CD4-positive, alpha-beta T cell treated with Interleukin-2 at 100 ng/mL for 4 hours (primary cell): Measurements from ENCODE around the gene RAPGEFL1.
"Not testable (repeated sequence)": the region's sequence is repeated elsewhere in the genome, so short reads cannot be mapped to it uniquely, and the experiment has no call there.

Experiments used
- DNase-seq: peaks from one replicate; pipeline ENCODE4 v3.0.0-alpha.2; 2020; ENCODE audit warnings: low spot score

The RAPGEFL1 gene

DNA sequence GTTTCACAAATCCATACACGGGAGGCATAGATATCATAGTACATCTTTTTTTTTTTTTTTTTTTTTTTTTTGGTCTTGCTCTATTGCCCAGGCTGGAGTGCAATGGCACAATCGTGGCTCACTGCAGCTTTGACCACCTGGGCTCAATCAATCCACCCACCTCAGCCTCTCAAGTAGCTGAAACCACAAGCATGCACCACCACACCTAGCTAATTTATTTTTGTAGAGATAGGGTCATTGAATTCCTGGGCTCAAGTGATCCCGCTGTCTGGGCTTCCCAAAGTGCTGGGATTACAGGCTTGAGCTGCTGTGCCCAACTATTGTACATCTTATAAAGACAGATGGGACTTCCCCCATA lies 3.5 kb upstream of the RAPGEFL1 start:
- no peak for DNase-seq

DNA sequence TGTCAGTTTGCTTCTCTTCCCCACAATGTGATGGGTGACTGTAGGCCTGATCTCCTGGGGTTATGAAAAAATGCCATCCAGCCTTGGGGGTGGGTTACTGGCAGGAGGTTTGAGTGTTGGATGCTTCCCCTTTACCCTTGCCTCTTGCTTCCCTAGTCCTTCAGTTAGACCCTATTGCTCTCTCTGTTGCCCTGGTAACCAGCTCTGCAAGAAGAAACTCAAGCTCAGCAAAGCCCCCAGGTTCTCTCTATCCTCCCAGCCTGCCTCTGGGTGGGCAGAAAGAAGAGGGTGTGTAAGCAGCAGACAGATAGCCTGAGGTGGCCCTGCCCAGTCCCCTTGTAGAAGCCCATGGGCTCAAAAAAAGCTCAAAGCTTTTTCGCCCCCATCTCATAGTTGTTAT lies 2.8 kb upstream of the RAPGEFL1 start:
- DNase-seq = no peak

DNA sequence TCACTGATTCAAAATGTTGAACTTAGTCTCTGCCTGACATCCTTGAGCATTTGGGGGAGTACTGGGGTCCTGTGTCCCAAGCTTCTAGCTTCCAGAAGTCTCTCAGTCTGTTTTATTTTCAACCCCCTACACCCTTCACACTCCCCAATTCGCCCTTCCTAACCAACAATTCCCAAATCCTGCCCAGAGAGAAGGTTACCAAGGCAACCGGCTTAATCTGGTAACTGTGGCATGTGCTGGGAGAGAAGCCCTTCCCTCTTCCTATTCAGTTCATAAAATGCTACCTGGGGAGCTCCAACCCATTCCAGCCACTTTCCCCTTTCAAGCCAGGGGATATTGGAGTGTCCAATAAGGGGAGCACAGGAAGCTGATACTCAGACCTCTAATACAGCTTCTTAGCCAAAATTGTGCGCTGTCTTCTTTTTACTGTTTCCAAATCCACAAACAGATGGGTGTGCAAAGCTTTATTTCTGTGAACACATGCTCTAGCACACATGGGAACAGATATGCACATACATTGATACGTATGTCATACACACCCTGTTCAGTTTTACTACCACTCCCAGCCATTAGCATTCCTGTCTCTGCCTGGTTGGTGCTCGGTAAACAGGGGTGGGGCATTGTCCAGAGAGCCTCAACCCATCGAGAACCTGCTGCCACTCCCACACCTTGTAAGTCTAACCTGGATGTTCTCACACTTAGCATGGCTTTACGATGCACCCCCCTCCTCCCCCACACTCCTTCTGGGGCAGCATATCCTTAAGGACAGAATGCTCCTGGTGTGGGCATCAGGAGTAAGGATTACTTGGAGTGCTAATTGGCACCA lies 1.1 kb upstream of the RAPGEFL1 start:
- DNase-seq = no peak

DNA sequence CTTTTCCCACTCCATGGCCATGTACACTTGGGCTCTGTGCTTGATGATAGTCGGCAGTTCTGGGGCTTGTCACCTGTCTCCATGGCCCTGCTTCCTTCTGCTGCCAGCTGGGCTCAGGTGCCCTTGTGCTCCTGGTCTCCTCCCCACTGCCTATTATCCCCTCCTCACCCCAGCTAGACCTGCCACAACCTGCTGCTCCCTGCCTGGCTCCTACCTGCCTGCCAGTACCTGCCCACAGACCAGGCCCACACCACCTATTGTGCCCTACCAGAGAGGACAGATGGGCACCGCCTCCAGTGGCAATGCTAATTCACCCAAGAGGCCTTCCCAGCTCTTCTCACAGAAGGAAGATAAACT lies 538 bp upstream of the RAPGEFL1 start:
- DNase-seq = no peak

DNA sequence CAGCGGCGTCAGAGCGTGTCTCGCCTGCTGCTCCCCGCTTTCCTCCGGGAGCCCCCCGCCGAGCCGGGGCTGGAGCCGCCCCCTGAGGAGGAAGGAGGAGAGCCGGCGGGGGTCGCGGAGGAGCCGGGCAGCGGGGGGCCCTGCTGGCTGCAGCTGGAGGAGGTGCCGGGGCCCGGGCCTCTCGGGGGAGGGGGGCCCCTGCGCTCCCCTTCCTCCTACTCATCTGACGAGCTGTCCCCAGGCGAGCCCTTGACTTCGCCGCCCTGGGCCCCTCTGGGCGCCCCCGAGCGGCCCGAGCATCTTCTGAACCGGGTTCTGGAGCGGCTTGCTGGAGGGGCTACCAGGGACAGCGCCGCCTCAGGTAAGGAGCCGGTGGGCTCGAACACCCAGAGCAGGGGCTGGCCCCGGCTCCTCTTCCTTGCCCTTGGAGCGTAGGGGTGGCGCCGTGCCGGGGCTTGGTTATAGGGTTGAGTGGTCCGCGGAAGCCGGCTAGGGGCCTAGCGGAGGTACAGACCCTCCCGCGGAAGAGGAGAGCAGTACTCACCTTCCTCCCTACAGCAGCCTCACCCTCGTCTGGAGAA lies 841 bp downstream of the RAPGEFL1 start:
- DNase-seq = no peak

DNA sequence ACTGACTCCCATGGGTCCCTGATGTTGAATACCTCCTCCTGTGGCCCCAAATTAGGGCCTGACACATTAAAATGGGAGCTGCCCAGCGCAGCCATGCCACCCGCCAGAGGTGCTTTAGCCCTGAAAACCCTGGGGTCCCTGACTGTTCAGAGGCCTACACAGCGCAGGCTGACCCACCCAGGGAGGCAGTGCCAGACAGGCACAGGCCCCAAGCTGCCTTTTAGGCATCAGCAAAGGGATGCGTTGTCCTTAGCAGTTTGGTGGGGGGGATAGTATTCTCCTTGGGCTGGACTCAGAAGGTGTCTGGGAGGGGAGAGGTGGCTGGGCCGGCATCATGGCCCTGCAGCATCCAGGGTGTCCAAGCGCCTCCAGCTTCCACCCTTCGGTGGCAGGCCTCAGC lies 1.4 kb downstream of the RAPGEFL1 start:
- no peak for DNase-seq

DNA sequence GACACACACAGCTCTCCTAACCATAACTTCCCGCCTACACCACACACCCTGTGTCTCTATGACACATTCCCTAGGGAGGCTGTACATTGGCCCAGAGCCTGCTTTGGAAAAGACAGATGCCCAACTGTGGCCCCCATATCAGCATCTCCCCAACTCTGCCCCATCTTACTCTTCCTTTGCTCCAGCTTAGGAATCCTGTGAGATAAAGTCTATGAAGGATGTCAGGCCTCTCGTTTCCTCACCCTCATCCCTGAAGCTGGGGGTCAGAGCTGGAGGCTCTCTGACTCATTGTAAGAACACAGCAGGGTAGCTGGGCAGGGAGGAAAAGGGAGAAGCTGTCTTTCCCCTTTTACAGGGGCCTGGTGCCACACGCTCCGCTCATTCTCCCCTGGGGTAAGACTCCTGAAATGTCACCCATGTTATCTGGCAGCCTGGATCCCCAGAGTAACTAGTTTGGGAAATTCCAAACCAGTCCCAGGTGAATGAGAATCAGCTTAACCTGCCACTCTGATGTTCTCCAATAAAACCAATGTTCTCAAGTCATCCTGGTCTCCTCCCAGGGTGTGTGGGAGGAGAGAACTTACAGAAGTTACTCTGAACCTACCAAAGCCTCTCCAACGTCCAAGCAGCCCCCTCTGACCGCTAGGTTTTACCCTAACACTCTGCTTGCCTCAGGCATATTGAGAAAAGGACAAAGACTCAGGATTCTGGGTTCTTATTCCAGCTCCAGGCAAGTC lies 2.8 kb downstream of the RAPGEFL1 start:
- DNase-seq = no peak

DNA sequence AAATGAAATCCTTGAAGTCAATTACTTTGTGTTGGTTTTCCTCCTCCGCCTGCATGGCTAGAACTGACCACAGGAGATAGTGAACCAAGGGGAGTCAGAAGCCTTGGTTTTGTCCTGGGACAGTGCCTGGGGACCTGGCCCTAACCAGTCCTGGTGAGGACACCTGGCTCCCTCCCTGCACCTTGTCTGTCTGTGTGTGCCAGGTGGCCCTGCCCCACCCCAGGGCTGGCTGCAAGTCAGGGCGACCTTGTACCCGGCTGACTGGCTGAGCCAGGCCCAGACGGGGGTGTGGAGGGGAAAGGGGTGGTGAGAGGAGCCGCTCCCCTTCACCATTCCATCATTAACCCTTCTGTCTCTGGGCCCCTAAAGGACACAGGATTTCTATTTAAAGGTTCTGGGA lies 3.4 kb downstream of the RAPGEFL1 start:
- no peak for DNase-seq

DNA sequence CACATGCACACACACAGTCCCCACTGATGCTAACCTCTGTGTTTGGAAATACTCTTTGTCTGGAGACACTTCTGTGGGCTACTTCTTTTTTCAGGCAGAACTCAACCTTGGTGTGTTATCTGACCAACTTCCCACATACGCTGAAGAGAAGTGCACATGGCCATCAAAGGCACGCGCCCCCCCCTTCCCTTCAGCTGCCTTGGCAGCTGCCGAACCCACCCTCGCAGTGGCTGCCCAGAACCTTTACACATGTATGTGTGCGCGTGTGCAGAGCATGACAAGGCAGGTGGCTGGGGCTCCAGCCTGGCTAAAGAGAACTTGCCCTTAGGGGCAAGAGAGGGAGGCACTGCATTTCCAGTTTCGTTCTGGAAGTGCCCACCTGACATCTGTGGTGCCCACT lies 3.9 kb downstream of the RAPGEFL1 start:
- no peak for DNase-seq

DNA sequence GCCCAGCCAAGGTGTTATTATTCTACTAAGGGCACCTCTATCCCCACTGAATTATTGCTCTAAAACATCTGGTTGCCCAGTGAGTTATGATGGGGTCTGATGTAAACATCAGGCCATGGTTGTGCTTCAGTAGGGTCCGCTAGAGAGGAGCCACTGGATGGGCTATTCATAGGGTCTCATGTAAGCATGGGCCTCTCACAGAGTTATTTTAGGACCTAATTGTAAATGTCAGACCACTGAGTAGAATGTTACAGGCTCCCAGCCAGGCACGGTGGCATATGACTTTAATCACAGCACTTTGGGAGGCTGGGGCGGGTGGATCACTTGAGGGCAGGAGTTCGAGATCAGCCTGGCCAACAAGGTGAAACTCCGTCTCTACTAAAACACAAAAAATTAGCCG lies 5.3 kb downstream of the RAPGEFL1 start:
- no peak for DNase-seq

DNA sequence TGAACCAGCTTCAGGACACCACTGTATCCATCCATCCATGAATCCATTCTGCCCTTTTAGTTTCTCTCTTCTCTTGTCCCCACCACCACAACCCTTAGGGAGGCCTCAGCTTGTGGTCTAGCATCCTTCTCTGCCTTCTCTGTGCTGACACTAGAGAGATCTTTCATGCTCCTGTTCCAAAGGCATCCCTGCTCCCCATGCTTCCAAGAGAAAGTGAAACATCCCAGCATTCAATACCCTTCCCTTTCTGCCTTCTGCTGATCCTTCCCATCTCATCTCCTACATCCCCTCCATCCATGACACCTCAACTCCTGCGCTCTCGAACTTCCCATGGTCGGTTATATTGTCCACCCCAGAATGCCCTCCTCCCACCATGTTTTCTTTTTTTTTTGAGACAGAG lies 10.0 kb downstream of the RAPGEFL1 start:
- no peak for DNase-seq

DNA sequence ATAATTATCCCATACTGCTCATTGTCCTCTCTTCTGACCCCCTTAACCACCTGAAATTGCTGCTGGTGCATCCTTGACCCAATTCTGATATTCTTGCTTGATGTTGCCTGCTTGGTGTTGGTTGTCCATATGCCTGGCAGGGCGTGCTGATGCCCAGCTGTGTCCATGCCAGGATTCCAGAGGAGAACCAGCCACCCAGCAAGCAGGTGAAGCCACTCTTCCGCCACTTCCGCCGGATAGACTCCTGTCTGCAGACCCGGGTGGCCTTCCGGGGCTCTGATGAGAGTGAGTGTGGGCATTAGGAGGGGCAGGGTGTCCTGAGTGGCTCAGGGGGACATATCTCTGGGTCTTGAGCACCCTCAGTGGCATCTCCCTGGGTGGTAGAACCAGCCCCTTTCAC lies 11.4 kb downstream of the RAPGEFL1 start:
- no peak for DNase-seq

DNA sequence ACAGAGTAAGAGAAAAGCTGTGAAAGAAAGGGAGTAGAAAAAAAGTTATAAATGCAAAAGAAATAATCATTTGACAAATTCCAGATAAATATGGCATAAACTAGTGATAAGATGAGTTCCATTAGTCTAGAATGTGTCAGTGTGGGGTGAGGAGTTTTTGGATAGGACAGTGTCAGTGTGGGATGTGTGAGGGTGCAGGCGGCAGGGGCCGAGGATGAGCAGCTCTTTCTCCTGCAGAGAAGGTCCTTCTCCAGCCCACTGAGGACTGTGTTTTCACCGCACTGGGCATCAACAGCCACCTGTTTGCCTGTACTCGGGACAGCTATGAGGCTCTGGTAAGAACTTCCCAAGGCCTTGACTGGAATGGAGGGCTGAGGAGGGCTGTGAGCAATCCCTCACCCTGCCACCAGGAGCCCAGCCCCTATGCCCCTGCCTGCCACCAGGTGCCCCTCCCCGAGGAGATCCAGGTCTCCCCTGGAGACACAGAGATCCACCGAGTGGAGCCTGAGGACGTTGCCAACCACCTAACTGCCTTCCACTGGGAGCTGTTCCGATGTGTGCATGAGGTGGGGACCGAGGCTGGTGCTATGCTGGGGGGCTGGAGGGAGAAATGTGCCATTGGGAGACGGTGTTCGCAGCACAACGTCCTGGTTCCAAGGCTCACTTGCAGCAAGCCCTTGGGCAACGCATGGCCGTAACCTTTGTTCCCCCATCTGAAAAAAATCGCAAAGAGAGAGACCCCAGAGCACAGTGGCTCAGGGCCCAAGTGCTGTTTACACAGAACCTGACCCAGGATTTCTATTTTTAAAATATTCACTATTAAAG lies 13.1 kb downstream of the RAPGEFL1 start:
- DNase-seq = no peak

DNA sequence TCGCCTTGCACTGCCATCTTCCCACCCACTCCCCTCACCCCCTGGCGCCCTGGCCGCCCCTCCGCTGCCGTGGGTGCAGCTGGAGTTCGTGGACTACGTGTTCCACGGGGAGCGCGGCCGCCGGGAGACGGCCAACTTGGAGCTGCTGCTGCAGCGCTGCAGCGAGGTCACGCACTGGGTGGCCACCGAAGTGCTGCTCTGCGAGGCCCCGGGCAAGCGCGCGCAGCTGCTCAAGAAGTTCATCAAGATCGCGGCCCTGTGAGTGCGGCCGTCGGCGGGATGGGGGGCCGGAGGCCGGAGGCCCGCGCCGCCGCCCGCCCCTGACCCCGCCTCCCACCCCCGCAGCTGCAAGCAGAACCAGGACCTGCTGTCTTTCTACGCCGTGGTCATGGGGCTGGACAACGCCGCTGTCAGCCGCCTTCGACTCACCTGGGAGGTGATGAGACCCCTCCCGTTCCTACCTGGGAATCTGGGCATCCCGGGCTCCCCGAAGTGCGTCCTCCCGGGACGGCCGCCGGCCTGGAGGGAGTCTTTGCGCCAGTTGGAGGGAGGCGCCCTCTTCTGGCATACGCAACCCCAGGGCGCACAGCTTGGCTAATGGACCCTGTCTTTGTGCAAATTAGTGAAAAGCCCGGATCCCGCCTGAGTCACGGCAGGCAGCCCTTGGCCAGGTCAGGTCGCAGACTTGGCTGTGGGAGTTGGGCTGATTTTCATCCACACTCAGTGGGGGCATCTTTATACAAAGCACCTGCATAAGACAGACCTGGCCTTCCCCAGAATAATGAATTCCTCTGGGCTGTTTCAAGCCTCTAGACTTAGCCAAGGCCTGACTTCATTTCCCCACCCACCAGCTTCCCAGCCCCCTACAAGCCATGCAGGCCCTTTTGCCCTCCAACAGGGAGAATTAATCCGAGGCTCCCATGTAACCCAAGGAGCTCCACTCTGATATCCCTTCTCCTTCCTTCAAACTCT lies 14.3 kb downstream of the RAPGEFL1 start:
- peak; percentile 65 for DNase-seq

DNA sequence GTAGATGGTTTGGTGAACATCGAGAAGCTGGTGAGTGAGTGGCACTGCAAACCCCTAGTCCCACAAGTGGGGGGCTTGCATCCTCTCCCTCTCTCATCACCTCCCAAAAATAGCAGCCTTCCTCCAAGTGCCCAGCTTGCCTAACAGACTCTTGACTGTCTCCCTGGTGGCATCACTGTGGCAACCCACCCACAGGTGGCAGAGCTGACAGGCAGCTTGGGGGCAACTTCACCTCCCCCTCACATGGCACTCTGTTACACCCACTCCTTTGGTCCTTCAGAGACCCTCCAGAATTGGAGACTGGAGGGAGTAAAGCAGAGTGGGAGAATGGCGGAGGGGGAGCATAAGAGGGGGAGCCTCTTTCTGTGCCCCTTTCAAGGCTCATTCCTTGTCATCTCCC lies 15.7 kb downstream of the RAPGEFL1 start:
- no peak for DNase-seq

DNA sequence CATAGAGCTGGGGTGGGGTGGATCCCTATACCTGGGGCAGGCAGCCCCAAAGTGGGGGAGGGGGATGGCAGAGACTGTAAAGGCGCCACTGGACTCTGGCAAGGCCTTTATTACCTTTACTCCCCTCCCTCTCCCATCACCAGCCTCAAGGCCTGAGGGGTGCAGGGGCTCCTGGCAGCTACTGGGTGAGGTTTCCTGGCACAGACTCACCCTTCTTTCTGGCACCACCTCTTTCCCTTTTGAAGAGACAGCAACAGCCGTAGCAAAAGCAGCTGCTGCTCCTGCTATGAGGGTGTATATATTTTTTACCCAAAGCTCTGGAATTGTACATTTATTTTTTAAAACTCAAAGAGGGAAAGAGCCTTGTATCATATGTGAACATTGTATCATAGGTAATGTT lies 17.6 kb downstream of the RAPGEFL1 start:
- no peak for DNase-seq

DNA sequence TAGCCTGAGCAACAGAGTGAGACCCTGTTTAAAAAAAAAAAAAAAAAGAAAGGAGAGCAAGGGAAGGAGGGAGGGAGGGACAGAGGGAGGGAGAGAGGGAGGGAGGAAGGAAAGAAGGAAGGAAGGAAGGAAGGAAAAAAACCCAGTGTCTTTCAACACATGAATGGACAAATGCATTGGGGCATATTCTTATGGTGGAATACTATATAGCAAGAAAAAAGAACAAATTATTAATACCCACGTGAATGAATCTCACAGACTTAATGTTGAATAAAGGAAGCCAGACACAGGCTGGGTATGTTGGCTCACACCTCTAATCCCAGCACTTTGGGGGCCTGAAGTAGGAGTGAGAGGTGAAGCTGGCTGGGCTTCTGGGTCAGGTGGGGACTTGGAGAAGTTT lies 20.3 kb downstream of the RAPGEFL1 start:
- DNase-seq = no peak

DNA sequence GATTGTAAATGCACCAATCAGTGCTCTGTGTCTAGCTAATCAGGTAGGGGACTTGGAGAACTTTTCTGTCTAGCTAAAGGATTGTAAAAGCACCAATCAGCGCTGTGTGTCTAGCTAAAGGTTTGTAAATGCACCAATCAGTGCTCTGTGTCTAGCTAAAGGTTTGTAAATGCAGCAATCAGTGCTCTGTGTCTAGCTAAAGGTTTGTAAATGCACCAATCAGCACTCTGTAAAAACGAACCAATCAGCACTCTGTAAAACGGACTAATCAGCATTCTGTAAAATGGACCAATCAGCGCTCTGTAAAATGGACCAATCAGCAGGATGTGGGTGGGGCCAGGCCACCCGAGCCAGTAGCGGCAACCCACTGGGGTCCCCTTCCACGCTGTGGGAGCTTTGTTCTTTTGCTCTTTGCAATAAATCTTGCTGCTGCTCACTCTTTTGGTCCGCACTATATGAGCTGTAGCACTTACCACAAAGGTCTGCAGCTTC lies 20.7 kb downstream of the RAPGEFL1 start:
- peak; percentile 23 for DNase-seq

DNA sequence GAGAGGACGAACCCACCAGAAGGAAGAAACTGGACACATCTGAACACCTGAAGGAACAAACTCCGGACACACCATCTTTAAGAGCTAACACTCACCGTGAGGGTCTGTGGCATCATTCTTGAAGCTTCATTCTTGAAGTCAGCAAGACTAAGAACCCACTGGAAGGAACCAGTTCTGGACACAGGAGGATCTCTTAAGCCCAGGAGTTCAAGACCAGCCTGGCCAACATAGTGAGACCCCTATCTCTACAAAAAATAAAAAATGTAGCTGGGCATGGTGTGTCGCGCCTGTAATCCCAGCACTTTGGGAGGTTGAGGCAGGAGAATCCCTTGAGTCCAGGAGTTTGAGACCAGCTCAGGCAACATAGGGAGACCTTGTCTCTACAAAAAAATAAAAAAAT lies 21.3 kb downstream of the RAPGEFL1 start:
- no peak for DNase-seq

DNA sequence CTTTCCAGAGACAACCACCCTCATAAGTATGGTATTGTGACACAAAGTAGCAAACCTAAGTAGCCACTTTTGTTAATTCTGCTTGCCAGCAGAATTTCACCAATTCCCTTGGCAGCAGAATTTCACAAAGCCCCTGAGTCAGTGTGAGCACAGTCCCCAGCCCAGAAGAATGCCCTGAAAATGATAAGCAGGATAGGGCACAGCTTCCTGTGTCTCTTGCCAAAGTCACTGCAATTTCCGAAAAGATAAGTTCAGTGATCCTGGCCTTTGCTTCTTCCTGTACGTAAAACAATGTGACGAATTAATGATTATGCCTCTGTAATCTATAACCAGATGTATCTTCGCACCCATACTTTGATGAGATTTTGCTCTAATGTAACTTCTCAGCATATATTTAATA lies 25.9 kb downstream of the RAPGEFL1 start:
- no peak for DNase-seq

DNA sequence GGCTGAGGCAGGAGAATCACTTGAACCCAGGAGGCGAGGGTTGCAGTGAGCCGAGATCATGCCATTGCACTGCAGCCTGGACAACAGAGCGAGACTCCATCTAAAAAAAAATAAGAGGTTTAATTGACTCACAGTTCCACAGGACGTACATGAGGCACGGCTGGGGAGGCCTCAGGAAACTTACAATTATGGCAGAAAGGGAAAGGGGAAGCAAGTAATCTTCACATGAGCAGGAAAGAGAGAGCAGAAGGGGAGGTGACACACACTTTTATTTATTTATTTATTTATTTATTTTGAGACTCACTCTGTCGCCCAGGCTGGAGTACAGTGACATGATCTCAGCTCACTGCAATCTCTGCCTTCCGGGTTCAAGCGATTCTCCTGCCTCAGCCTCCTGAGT lies 28.9 kb downstream of the RAPGEFL1 start:
- DNase-seq = not testable (repeated sequence)
